ENCODE data around the gene HMGN4.

HMGN4 gene

GRCh38 chr6:26553635-26554446, 15.7 kb downstream of the HMGN4 start:
- DNase-seq, result peak; percentile 55

GRCh38 chr6:26554447-26554696, 16.2 kb downstream of the HMGN4 start:
- DNase-seq, result no peak

- no peak for DNase-seq
These were observed 16.7 kb downstream of the HMGN4 start for GRCh38 chr6:26554697-26555504.

GRCh38 chr6:26555505-26556262, 17.5 kb downstream of the HMGN4 start:
- no peak for DNase-seq

- no peak for DNase-seq
These were observed 18.3 kb downstream of the HMGN4 start for GRCh38 chr6:26556263-26557070.

GRCh38 chr6:26561533-26562466, 23.6 kb downstream of the HMGN4 start:
- no peak for DNase-seq

- no peak for DNase-seq
These were observed 25.3 kb downstream of the HMGN4 start for GRCh38 chr6:26563488-26563887.

GRCh38 chr6:26568601-26569432, 30.7 kb downstream of the HMGN4 start:
- peak; percentile 44 for DNase-seq

GRCh38 chr6:26569433-26569764, 31.2 kb downstream of the HMGN4 start:
- DNase-seq, result no peak

GRCh38 chr6:26570027-26570809, 32.1 kb downstream of the HMGN4 start:
- DNase-seq, result no peak

- peak; percentile 60 for DNase-seq
These were observed 33.6 kb downstream of the HMGN4 start for GRCh38 chr6:26571592-26572296.

- DNase-seq, result no peak
These were observed 37.4 kb downstream of the HMGN4 start for GRCh38 chr6:26575494-26575939.

GRCh38 chr6:26576407-26576843, 38.3 kb downstream of the HMGN4 start:
- DNase-seq, result no peak

GRCh38 chr6:26576929-26577719, 39.0 kb downstream of the HMGN4 start:
- DNase-seq, result no peak

- DNase-seq, result no peak
These were observed 39.5 kb downstream of the HMGN4 start for GRCh38 chr6:26577720-26578072.

- DNase-seq, result no peak
These were observed 40.1 kb downstream of the HMGN4 start for GRCh38 chr6:26578279-26578678.

GRCh38 chr6:26578741-26579140, 40.6 kb downstream of the HMGN4 start:
- DNase-seq, result no peak

GRCh38 chr6:26581164-26581915, 43.2 kb downstream of the HMGN4 start:
- no peak for DNase-seq

Data from DMS79 (cell line).